ENCODE data around the gene RALGPS2.
"Not testable (repeated sequence)": the region's sequence is repeated elsewhere in the genome, so short reads cannot be mapped to it uniquely, and the experiment has no call there.

Gene RALGPS2

GRCh38 chr1:178942285-178943198, 217.5 kb downstream of the RALGPS2 start:
- DNase-seq (ENCODE audit: low read depth in 2 of 2) = no peak

DNA sequence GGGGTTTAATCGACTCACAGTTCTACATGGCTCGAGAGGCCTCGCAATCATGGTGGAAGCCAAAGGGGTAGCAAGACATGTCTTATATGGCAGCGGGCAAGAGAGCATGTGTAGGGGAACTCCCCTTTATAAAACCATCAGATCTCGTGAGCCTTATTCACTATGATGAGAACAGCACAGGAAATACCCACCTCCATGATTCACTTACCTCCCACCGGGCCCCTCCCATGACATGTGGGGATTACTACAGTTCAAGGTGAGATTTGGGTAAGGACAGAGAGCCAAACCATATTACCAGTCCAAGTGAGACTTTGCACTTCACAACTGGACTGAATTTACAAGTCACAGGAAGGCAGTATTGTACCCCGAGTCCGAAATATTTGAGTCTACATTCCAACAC, 219.7 kb downstream of the RALGPS2 start:
- DNase-seq (ENCODE audit: low read depth in 2 of 2) = no peak

GRCh38 chr1:178945763-178946266, 220.8 kb downstream of the RALGPS2 start:
- no peak for DNase-seq (ENCODE audit: low read depth in 2 of 2)

GRCh38 chr1:178946416-178946815, 221.4 kb downstream of the RALGPS2 start:
- DNase-seq (ENCODE audit: low read depth in 2 of 2) = no peak

- DNase-seq (ENCODE audit: low read depth in 2 of 2) = no peak
Measured at GRCh38 chr1:178946855-178947676, 222.0 kb downstream of the RALGPS2 start.

GRCh38 chr1:178947677-178947981, 222.6 kb downstream of the RALGPS2 start:
- no peak for DNase-seq (ENCODE audit: low read depth in 2 of 2)

DNA sequence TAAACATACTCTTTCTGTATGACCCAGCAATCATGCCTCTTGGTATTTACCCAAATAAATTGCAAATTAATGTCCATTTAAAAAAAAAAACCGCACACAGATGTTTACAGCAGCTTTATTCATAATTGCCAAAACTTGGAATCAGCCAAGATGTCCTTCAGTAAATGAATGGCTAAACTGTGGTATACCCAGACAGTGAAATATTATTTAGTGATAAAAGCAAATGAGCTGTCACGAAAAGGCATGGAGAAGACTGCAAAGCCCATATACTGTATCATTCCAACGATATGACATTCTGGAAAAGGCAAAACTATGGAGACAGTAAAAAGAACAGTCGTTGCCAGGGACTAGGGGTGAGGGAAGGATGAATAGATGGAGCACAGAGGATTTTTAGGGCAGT, 223.6 kb downstream of the RALGPS2 start:
- DNase-seq (ENCODE audit: low read depth in 2 of 2) = no peak

DNA sequence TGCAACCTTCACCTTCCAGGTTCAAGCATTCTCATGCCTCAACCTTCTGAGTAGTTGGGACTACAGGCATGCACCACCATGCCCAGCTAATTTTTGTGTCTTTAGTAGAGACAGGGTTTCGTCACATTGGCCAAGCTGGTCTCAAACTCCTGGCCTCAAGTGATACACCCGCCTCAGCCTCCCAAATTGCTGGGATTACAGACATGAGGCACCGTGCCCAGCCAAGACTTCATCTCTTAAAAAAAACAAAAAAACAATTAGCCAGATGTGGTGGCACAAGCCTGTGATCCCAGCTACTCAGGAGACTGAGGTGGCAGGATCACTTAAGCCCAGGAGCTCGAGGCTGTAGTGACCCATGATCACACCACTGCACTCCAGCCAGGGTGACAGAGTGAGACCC, 224.8 kb downstream of the RALGPS2 start:
- not testable (repeated sequence) for DNase-seq (ENCODE audit: low read depth in 2 of 2)

- DNase-seq (ENCODE audit: low read depth in 2 of 2) = no peak
Measured at GRCh38 chr1:178951600-178951999, 226.6 kb downstream of the RALGPS2 start.

GRCh38 chr1:178953034-178953433, 228.0 kb downstream of the RALGPS2 start:
- no peak for DNase-seq (ENCODE audit: low read depth in 2 of 2)

- no peak for DNase-seq (ENCODE audit: low read depth in 2 of 2)
Measured at GRCh38 chr1:178953538-178954324, 228.7 kb downstream of the RALGPS2 start.

- no peak for DNase-seq (ENCODE audit: low read depth in 2 of 2)
Measured at GRCh38 chr1:178954325-178954690, 229.3 kb downstream of the RALGPS2 start.

- DNase-seq (ENCODE audit: low read depth in 2 of 2) = no peak
Measured at GRCh38 chr1:178954937-178955336, 229.9 kb downstream of the RALGPS2 start.

DNA sequence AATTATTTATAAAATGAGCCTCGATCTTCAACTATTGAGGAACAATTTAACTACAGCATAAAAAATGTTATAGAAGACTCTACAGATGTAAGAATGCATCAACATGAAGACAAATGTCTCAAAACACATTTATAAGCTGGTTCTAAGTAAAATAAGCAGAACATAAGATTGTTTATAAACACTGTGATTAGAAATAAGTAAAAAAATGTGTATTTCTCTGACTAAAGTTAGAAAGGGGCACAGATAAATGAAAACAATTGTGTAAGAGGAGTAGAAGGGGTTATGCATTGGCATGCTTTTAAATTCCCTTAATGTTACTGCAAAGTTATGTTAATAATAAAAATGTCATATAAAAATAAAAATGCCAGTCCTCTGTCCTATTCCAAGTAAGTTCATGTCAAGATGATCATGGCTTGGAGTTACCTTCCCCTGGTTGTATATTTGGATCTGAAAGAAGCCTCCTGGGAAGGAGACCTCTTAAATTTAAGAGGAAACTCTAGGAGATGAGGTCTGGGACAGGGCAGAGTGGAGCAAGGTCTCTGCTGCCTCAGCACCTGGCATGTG, 230.4 kb downstream of the RALGPS2 start:
- no peak for DNase-seq (ENCODE audit: low read depth in 2 of 2)

GRCh38 chr1:178958491-178958890, 233.4 kb downstream of the RALGPS2 start:
- DNase-seq (ENCODE audit: low read depth in 2 of 2) = no peak

DNA sequence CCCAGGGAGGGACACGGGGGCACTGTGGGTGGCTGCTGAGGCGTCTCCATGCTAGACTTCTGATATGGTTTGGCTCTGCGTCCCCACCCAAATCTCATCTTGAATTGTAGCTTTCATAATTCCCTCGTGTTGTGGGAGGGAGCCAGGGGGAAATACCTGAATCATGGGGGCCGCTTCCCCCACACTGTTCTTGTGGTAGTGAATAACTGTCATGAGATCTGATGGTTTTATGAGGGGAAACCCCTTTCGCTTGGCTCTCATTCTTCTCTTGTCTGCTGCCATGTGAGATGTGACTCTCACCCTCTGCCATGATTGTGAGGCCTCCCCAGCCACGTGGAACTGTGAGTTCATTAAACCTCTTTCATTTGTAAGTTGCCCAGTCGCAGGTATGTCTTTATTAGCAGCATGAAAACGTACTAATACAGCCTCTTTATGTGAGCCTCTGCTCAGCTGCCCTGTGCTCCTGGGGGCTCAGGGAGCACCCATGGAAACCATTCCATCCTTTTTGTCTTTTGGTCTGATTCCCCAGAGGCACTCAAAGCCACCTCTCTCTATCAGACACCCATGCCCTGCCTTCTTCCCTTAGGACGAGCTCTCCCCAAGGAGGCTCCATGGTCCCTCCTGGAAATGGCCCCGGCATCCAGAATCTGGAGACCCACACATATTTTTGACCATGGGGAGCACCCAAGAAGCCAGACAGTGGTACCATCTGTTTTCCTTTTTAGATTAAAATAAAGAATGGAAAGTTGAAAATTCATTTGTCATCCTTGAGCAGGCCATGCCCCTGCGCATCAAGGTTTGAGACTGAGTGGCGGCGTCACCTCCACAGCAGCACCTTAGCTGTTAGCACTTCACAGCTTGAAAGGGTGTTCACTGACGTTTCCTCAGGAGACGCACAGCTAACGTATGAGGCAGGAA, 234.8 kb downstream of the RALGPS2 start:
- no peak for DNase-seq (ENCODE audit: low read depth in 2 of 2)

DNA sequence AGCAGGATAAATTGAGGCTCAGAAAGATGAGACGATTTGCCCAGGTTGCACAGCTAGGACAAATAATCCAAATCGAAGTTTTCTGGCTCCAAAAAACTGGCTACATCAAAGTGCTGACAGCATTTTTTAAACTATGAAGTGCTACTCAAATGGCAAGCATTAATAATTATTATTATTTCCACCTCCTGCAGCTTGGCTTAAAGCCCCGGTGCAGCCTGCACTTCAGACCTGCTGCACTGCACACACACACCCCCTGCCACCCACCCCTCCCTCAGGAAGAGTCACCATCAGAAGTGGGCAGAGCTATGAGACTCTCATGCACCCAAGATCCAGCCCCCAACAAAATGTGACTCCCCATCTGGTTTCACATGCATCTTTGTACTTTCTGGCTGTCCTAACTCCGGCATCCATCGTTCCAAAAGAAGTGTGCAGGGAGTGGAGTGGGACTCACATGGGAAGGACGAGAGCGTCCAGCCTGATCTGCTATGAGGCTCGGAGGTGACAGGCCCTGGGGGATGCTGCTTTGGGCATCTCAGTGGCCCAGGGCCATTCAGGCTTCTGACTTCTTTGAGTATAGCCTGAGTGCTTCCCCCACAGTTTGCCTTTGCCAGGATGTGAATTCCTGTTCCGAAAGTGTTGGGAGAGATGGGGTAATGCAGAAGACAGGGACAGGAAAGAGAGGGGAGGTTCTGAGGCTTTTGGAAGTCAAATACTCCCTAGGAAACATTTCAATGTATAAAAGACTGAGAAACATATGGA, 235.6 kb downstream of the RALGPS2 start:
- DNase-seq (ENCODE audit: low read depth in 2 of 2) = no peak

GRCh38 chr1:178961331-178961730, 236.3 kb downstream of the RALGPS2 start:
- no peak for DNase-seq (ENCODE audit: low read depth in 2 of 2)

DNA sequence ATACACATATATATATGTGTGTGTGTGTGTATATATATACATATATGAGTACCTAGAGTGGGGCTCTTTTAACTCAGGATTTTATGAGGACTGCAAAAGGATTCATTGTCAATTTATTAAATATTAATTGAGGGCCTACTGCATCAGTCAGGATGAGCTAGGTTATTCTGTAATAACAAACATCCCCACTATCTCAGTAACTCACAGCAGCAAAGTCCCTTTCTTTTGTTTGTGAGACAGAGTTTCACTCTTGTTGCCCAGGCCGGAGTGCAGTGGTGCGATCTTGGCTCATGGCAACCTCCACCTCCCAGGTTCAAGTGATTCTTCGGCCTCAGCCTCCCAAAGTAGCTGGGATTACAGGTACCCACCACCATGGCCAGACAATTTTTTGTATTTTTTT, 236.8 kb downstream of the RALGPS2 start:
- DNase-seq (ENCODE audit: low read depth in 2 of 2) = no peak
